HS-27A (cell line): ENCODE results near the gene TFR2.

ENCODE experiments used
- DNase-seq: peaks from one replicate; pipeline ENCODE4 v3.0.0-alpha.2; 2012; ENCODE audit warnings: low read depth, missing footprints

TFR2 gene

GRCh38 chr7:100572281-100572948 lies 68.9 kb downstream of the TFR2 start:
- no peak for DNase-seq

- no peak for DNase-seq
Measured at GRCh38 chr7:100571829-100572116, 69.6 kb downstream of the TFR2 start.

- DNase-seq, result no peak
Measured at GRCh38 chr7:100570954-100571828, 70.2 kb downstream of the TFR2 start.
